GM18505 (cell line): ENCODE results near the gene ZZZ3.
"Not testable (repeated sequence)": the region's sequence is repeated elsewhere in the genome, so short reads cannot be mapped to it uniquely, and the experiment has no call there.

Experiments
- ATAC-seq: cut with Tn5 transposase; IDR thresholded peaks from one replicate; pipeline ENCODE4 v1.9.1; 2021; ENCODE audit not compliant: unreplicated experiment
- POLR2A ChIP-seq: IDR thresholded peaks from 4 replicates; pipeline ENCODE4 v1.6.1; 2011; ENCODE audit warnings: borderline replicate concordance; ENCODE audit not compliant: insufficient read depth, insufficient read length; ENCODE audit errors: extremely low read depth

The ZZZ3 gene

GRCh38 chr1:77682460-77683159 lies at the start of gene ZZZ3:
Gene ZZZ3 (minus strand): TSS chr1:77682658. CDS start chr1:77633354, 49,304 bp downstream.
- ATAC-seq = peak; percentile 70
- TF ChIP-seq POLR2A = peak; percentile 86

GRCh38 chr1:77732090-77732489 lies 49.6 kb upstream of the ZZZ3 start:
- no peak for ATAC-seq
- no peak for TF ChIP-seq POLR2A

GRCh38 chr1:77725706-77726105 lies 43.2 kb upstream of the ZZZ3 start:
- TF ChIP-seq POLR2A = no peak
- ATAC-seq = no peak

GRCh38 chr1:77718181-77718580 lies 35.7 kb upstream of the ZZZ3 start:
- ATAC-seq = no peak
- no peak for TF ChIP-seq POLR2A

- no peak for ATAC-seq
- TF ChIP-seq POLR2A = no peak
Measured at GRCh38 chr1:77716065-77716464, 33.6 kb upstream of the ZZZ3 start.

GRCh38 chr1:77709727-77710126 lies 27.3 kb upstream of the ZZZ3 start:
- no peak for ATAC-seq
- no peak for TF ChIP-seq POLR2A

- no peak for ATAC-seq
- no peak for TF ChIP-seq POLR2A
Measured at GRCh38 chr1:77706321-77706720, 23.9 kb upstream of the ZZZ3 start.

- ATAC-seq = no peak
- TF ChIP-seq POLR2A = no peak
Measured at GRCh38 chr1:77704736-77705135, 22.3 kb upstream of the ZZZ3 start.

- ATAC-seq = not testable (repeated sequence)
Measured at GRCh38 chr1:77699673-77700072, 17.2 kb upstream of the ZZZ3 start.

GRCh38 chr1:77697441-77697840 lies 15.0 kb upstream of the ZZZ3 start:
- TF ChIP-seq POLR2A = no peak
- ATAC-seq = no peak

GRCh38 chr1:77688939-77689338 lies 6.5 kb upstream of the ZZZ3 start:
- no peak for TF ChIP-seq POLR2A
- peak; percentile 52 for ATAC-seq

GRCh38 chr1:77687519-77687906 lies 5.1 kb upstream of the ZZZ3 start:
- ATAC-seq = no peak
- TF ChIP-seq POLR2A = no peak

- no peak for ATAC-seq
- TF ChIP-seq POLR2A = no peak
Measured at GRCh38 chr1:77686796-77687518, 4.5 kb upstream of the ZZZ3 start.
